ENCODE results near the gene RASIP1.

RASIP1 gene

GRCh38 chr19:48755787-48756186 is 15.4 kb upstream of the RASIP1 start:
- no peak for DNase-seq

- DNase-seq, result no peak
These were observed 14.8 kb upstream of the RASIP1 start, which contains the start of gene FGF21 for GRCh38 chr19:48755084-48755641. Gene FGF21 (plus strand): TSS chr19:48755524. CDS start chr19:48756237, 713 bp downstream.

- peak; percentile 53 for DNase-seq
These were observed 12.3 kb upstream of the RASIP1 start, which contains the start of gene FUT1 for GRCh38 chr19:48752496-48753365. Gene FUT1 (minus strand): TSS chr19:48752641. CDS start chr19:48751281, 1,360 bp downstream.

- no peak for DNase-seq
These were observed 11.6 kb upstream of the RASIP1 start for GRCh38 chr19:48751845-48752495.

GRCh38 chr19:48750771-48751504 is 10.5 kb upstream of the RASIP1 start:
- no peak for DNase-seq

GRCh38 chr19:48750351-48750750 is 9.9 kb upstream of the RASIP1 start:
- no peak for DNase-seq

- no peak for DNase-seq
These were observed 9.3 kb upstream of the RASIP1 start for GRCh38 chr19:48749571-48750198.

GRCh38 chr19:48746738-48747575 is 6.5 kb upstream of the RASIP1 start, which contains the start of gene IZUMO1:
Gene IZUMO1 (minus strand): TSS chr19:48746909. CDS start chr19:48745859, 1,050 bp downstream.
- DNase-seq, result no peak

GRCh38 chr19:48746110-48746509 is 5.7 kb upstream of the RASIP1 start:
- DNase-seq, result no peak

GRCh38 chr19:48745208-48745995 is 5.0 kb upstream of the RASIP1 start:
- peak; percentile 28 for DNase-seq

GRCh38 chr19:48742096-48742495 is 1.7 kb upstream of the RASIP1 start:
- no peak for DNase-seq

- DNase-seq, result no peak
These were observed 954 bp upstream of the RASIP1 start for GRCh38 chr19:48741129-48741999.

- DNase-seq, result no peak
These were observed 826 bp downstream of the RASIP1 start for GRCh38 chr19:48739404-48740163.

GRCh38 chr19:48738557-48739403 is 1.6 kb downstream of the RASIP1 start:
- DNase-seq, result peak; percentile 87

- DNase-seq, result no peak
These were observed 2.9 kb downstream of the RASIP1 start for GRCh38 chr19:48737360-48737998.

GRCh38 chr19:48735031-48735615 is 5.3 kb downstream of the RASIP1 start:
- DNase-seq, result peak; percentile 41

- no peak for DNase-seq
These were observed 5.8 kb downstream of the RASIP1 start for GRCh38 chr19:48734625-48735024.
